DND-41 (cell line): Measurements from ENCODE around the gene ETFA.

Experiments
- ATAC-seq: fragments of 200-7000 bp; cut with Tn5 transposase; 3 replicates; pipeline ENCODE4 v1.9.1; 2021; ENCODE audit warnings: low read depth; ENCODE audit not compliant: insufficient read depth
- DNase-seq: peaks from one replicate; pipeline ENCODE4 v3.0.0-alpha.2; 2020
- H2AFZ ChIP-seq: 2 replicates; pipeline ENCODE4 v1.6.0; 2012; ENCODE audit warnings: low read depth, low read length
- H3K27ac ChIP-seq: 2 replicates; pipeline ENCODE4 v1.5.1; 2012; ENCODE audit warnings: low read length, inconsistent platforms
- H3K27me3 ChIP-seq: fragments of 200-600 bp; sonication (generic); 2 replicates; pipeline ENCODE4 v1.6.0; 2012; ENCODE audit warnings: low read length, mild to moderate bottlenecking, inconsistent platforms; ENCODE audit not compliant: insufficient read depth, poor library complexity
- H3K36me3 ChIP-seq: 2 replicates; pipeline ENCODE4 v1.5.1; 2012; ENCODE audit warnings: low read length, inconsistent platforms; ENCODE audit not compliant: insufficient read depth
- H3K4me1 ChIP-seq: 2 replicates; pipeline ENCODE4 v1.5.1; 2012; ENCODE audit warnings: mild to moderate bottlenecking, low read length; ENCODE audit not compliant: insufficient read depth
- H3K4me2 ChIP-seq: 2 replicates; pipeline ENCODE4 v1.6.0; 2012; ENCODE audit warnings: mild to moderate bottlenecking, moderate library complexity, low read length, inconsistent platforms; ENCODE audit not compliant: insufficient read depth
- H3K4me3 ChIP-seq, 2 experiments: fragments of 200-600 bp in 1 of 2; shearing (Covaris generic) in 1 of 2; 2 replicates each; pipeline ENCODE4 v1.5.1; 2012 to 2016; ENCODE audit warnings: inconsistent platforms in 2 of 2, low read length in 2 of 2, mild to moderate bottlenecking in 2 of 2, low read depth in 1 of 2, moderate library complexity in 1 of 2
- H3K79me2 ChIP-seq: 2 replicates; pipeline ENCODE4 v1.6.0; 2012; ENCODE audit warnings: low read length, inconsistent platforms; ENCODE audit not compliant: insufficient read depth
- H3K9ac ChIP-seq: 2 replicates; pipeline ENCODE4 v1.6.0; 2012; ENCODE audit warnings: low read depth, mild to moderate bottlenecking, inconsistent platforms, low read length, moderate library complexity
- H3K9me3 ChIP-seq: 2 replicates; pipeline ENCODE4 v1.5.1; 2012; ENCODE audit warnings: low read length, moderate library complexity, mild to moderate bottlenecking, inconsistent platforms; ENCODE audit not compliant: insufficient read depth, severe bottlenecking
- H4K20me1 ChIP-seq: 2 replicates; pipeline ENCODE4 v1.6.0; 2012; ENCODE audit warnings: low read length; ENCODE audit not compliant: insufficient read depth
- CTCF ChIP-seq: IDR thresholded peaks from 2 replicates; pipeline ENCODE4 v1.5.1; 2012; ENCODE audit warnings: borderline replicate concordance, low read length, moderate library complexity, mild to moderate bottlenecking; ENCODE audit not compliant: poor library complexity, severe bottlenecking; ENCODE audit errors: extremely low read depth
- EZH2 ChIP-seq: IDR thresholded peaks from 3 replicates; pipeline ENCODE4 v1.6.1; 2012; ENCODE audit warnings: borderline replicate concordance, low read depth, mild to moderate bottlenecking, moderate library complexity, low read length, inconsistent platforms; ENCODE audit not compliant: severe bottlenecking

ETFA gene

GRCh38 chr15:76358453-76358852 lies 47.2 kb upstream of the ETFA start:
- H3K4me2 ChIP-seq: no peak overlapping the region
- no peak overlapping the region for H2AFZ ChIP-seq
- H3K9me3 ChIP-seq: no peaks in the 10 kb centered on the region
- no peaks in the 10 kb centered on the region for H4K20me1 ChIP-seq
- no peaks in the 10 kb centered on the region for H3K79me2 ChIP-seq
- no peaks in the 10 kb centered on the region for H3K4me1 ChIP-seq
- H3K9ac ChIP-seq: no peak overlapping the region
- no peak overlapping the region for H3K4me3 ChIP-seq
- H3K36me3 ChIP-seq: no peaks in the 10 kb centered on the region
- ATAC-seq: no peak
- no peak overlapping the region for H3K27ac ChIP-seq
- DNase-seq: no peak
- no peaks in the 10 kb centered on the region for H3K27me3 ChIP-seq
- TF ChIP-seq EZH2 (no peak), CTCF (no peak)

- H2AFZ ChIP-seq: no peak overlapping the region
These were observed 43.7 kb upstream of the ETFA start for GRCh38 chr15:76354823-76355440.

GRCh38 chr15:76353903-76354302 lies 42.6 kb upstream of the ETFA start:
- H3K9me3 ChIP-seq: no peaks in the 10 kb centered on the region
- no peak overlapping the region for H2AFZ ChIP-seq
- no peak for TF ChIP-seq CTCF
- TF ChIP-seq EZH2: no peak
- no peak overlapping the region for H3K9ac ChIP-seq
- H3K27me3 ChIP-seq: no peaks in the 10 kb centered on the region
- no peak overlapping the region for H3K27ac ChIP-seq
- no peak overlapping the region for H3K4me2 ChIP-seq
- no peak overlapping the region for H3K4me3 ChIP-seq
- no peaks in the 10 kb centered on the region for H3K36me3 ChIP-seq
- no peaks in the 10 kb centered on the region for H3K4me1 ChIP-seq
- H4K20me1 ChIP-seq: no peaks in the 10 kb centered on the region
- ATAC-seq (no peak), DNase-seq (no peak)
- no peaks in the 10 kb centered on the region for H3K79me2 ChIP-seq

More at GRCh38 chr15:76354823-76355440, 43.7 kb upstream of the ETFA start:
- H3K4me3 ChIP-seq: no peak overlapping the region
- H3K4me2 ChIP-seq: no peak overlapping the region
- no peaks in the 10 kb centered on the region for H4K20me1 ChIP-seq
- ATAC-seq (no peak), DNase-seq (no peak)
- TF ChIP-seq CTCF: no peak
- H3K79me2 ChIP-seq: no peaks in the 10 kb centered on the region
- no peaks in the 10 kb centered on the region for H3K9me3 ChIP-seq
- no peaks in the 10 kb centered on the region for H3K27me3 ChIP-seq
- no peaks in the 10 kb centered on the region for H3K36me3 ChIP-seq
- no peaks in the 10 kb centered on the region for H3K4me1 ChIP-seq
- no peak overlapping the region for H3K9ac ChIP-seq
- no peak overlapping the region for H3K27ac ChIP-seq
